ENCODE measurements around the gene GDPGP1.
A peak's percentile ranks its signal among the peaks of the same experiment; 100 is the strongest.

The GDPGP1 gene

GRCh38 chr15:90231028-90232017 is 2.7 kb upstream of the GDPGP1 start:
- no peak for TF ChIP-seq CTCF (IDR thresholded peaks at IDR 0.05; ENCODE audit: control insufficient read depth, insufficient read depth, low read depth, low read length, missing control alignments)
- no peak for DNase-seq (ENCODE audit: low read depth)
- no peak overlapping the region for H3K4me3 ChIP-seq (ENCODE audit: control insufficient read depth, low read depth, low read length)

GRCh38 chr15:90232196-90232595 is 1.8 kb upstream of the GDPGP1 start:
- peak overlapping the region; percentile 63 for H3K4me3 ChIP-seq (ENCODE audit: control insufficient read depth, low read depth, low read length)
- no peak for TF ChIP-seq CTCF (IDR thresholded peaks at IDR 0.05; ENCODE audit: control insufficient read depth, insufficient read depth, low read depth, low read length, missing control alignments)
- no peak for DNase-seq (ENCODE audit: low read depth)

- peak; percentile 50 for TF ChIP-seq CTCF (IDR thresholded peaks at IDR 0.05; ENCODE audit: control insufficient read depth, insufficient read depth, low read depth, low read length, missing control alignments)
- peak overlapping the region; percentile 63 for H3K4me3 ChIP-seq (ENCODE audit: control insufficient read depth, low read depth, low read length)
- no peak for DNase-seq (ENCODE audit: low read depth)
Measured at GRCh38 chr15:90232941-90233386, 1.0 kb upstream of the GDPGP1 start.

GRCh38 chr15:90233387-90234095 is 468 bp upstream of the GDPGP1 start, which contains the start of gene CIB1:
CIB1 (minus strand) TSS chr15:90233941; CDS start chr15:90233885, 56 bp downstream.
- H3K4me3 ChIP-seq (ENCODE audit: control insufficient read depth, low read depth, low read length) = peak within 1 kb of the TSS; percentile 90
- TF ChIP-seq CTCF (IDR thresholded peaks at IDR 0.05; ENCODE audit: control insufficient read depth, insufficient read depth, low read depth, low read length, missing control alignments) = no peak
- DNase-seq (ENCODE audit: low read depth) = peak; percentile 76

GRCh38 chr15:90239371-90239770 is 5.4 kb downstream of the GDPGP1 start:
- DNase-seq (ENCODE audit: low read depth) = no peak
- no peak for TF ChIP-seq CTCF (IDR thresholded peaks at IDR 0.05; ENCODE audit: control insufficient read depth, insufficient read depth, low read depth, low read length, missing control alignments)

GRCh38 chr15:90240856-90241255 is 6.8 kb downstream of the GDPGP1 start:
- no peak for TF ChIP-seq CTCF (IDR thresholded peaks at IDR 0.05; ENCODE audit: control insufficient read depth, insufficient read depth, low read depth, low read length, missing control alignments)
- DNase-seq (ENCODE audit: low read depth) = no peak
- no peak overlapping the region for H3K4me3 ChIP-seq (ENCODE audit: control insufficient read depth, low read depth, low read length)

More at GRCh38 chr15:90239371-90239770, 5.4 kb downstream of the GDPGP1 start:
- H3K4me3 ChIP-seq (ENCODE audit: control insufficient read depth, low read depth, low read length) = no peak overlapping the region

Data from AG09309 (cell line).